NB4 (cell line): ENCODE results near the gene MIEF1.

ENCODE experiments used
- DNase-seq: peaks from one replicate; pipeline ENCODE4 v3.0.0; 2010; ENCODE audit warnings: low read depth
- H3K4me3 ChIP-seq: one replicate; pipeline ENCODE4 v1.5.1; 2011; ENCODE audit warnings: mild to moderate bottlenecking, low read depth, low read length, moderate library complexity
- MYC ChIP-seq: IDR thresholded peaks from 2 replicates; pipeline ENCODE4 v1.6.1; 2011; ENCODE audit warnings: low read depth, low read length
- POLR2A ChIP-seq: IDR thresholded peaks from 2 replicates; pipeline ENCODE4 v1.6.1; 2011; ENCODE audit warnings: mild to moderate bottlenecking; ENCODE audit not compliant: insufficient read length; ENCODE audit errors: extremely low read depth
- TF ChIP-seq, protein P1 (sequence below): IDR thresholded peaks from one replicate; pipeline ENCODE4 v1.5.1; 2012; ENCODE audit warnings: low read depth, low read length
- TF ChIP-seq, protein P2 (sequence below): IDR thresholded peaks from 2 replicates; pipeline ENCODE4 v1.6.1; 2011; ENCODE audit warnings: low read depth, low read length

MIEF1 gene

GRCh38 chr22:39486951-39487825 lies 14.9 kb upstream of the MIEF1 start:
- TF ChIP-seq, protein P1, sequence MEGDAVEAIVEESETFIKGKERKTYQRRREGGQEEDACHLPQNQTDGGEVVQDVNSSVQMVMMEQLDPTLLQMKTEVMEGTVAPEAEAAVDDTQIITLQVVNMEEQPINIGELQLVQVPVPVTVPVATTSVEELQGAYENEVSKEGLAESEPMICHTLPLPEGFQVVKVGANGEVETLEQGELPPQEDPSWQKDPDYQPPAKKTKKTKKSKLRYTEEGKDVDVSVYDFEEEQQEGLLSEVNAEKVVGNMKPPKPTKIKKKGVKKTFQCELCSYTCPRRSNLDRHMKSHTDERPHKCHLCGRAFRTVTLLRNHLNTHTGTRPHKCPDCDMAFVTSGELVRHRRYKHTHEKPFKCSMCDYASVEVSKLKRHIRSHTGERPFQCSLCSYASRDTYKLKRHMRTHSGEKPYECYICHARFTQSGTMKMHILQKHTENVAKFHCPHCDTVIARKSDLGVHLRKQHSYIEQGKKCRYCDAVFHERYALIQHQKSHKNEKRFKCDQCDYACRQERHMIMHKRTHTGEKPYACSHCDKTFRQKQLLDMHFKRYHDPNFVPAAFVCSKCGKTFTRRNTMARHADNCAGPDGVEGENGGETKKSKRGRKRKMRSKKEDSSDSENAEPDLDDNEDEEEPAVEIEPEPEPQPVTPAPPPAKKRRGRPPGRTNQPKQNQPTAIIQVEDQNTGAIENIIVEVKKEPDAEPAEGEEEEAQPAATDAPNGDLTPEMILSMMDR: no peak
- TF ChIP-seq POLR2A: no peak
- TF ChIP-seq, protein P2, sequence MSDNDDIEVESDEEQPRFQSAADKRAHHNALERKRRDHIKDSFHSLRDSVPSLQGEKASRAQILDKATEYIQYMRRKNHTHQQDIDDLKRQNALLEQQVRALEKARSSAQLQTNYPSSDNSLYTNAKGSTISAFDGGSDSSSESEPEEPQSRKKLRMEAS: no peak
- no peak for TF ChIP-seq MYC
- no peak for DNase-seq
- no peak overlapping the region for H3K4me3 ChIP-seq

DNA sequence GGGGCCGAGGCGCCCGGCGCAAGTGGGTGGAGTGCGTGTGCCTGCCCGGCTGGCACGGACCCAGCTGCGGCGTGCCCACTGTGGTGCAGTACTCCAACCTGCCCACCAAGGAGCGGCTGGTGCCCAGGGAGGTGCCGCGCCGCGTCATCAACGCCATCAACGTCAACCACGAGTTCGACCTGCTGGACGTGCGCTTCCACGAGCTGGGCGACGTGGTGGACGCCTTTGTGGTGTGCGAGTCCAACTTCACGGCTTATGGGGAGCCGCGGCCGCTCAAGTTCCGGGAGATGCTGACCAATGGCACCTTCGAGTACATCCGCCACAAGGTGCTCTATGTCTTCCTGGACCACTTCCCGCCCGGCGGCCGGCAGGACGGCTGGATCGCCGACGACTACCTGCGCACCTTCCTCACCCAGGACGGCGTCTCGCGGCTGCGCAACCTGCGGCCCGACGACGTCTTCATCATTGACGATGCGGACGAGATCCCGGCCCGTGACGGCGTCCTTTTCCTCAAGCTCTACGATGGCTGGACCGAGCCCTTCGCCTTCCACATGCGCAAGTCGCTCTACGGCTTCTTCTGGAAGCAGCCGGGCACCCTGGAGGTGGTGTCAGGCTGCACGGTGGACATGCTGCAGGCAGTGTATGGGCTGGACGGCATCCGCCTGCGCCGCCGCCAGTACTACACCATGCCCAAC lies 14.1 kb upstream of the MIEF1 start:
- DNase-seq: no peak
- TF ChIP-seq, protein P2: no peak
- TF ChIP-seq, protein P1: no peak
- TF ChIP-seq MYC (no peak), POLR2A (no peak)
- H3K4me3 ChIP-seq: no peak overlapping the region

GRCh38 chr22:39488563-39489083 lies 13.5 kb upstream of the MIEF1 start:
- no peak for DNase-seq
- TF ChIP-seq, protein P1: no peak
- TF ChIP-seq, protein P2: no peak
- TF ChIP-seq POLR2A (no peak), MYC (no peak)
- no peak overlapping the region for H3K4me3 ChIP-seq

- no peak overlapping the region for H3K4me3 ChIP-seq
- TF ChIP-seq MYC (no peak), POLR2A (no peak)
- TF ChIP-seq, protein P2: no peak
- TF ChIP-seq, protein P1: no peak
- no peak for DNase-seq
Measured at GRCh38 chr22:39489094-39490068, 12.7 kb upstream of the MIEF1 start.

DNA sequence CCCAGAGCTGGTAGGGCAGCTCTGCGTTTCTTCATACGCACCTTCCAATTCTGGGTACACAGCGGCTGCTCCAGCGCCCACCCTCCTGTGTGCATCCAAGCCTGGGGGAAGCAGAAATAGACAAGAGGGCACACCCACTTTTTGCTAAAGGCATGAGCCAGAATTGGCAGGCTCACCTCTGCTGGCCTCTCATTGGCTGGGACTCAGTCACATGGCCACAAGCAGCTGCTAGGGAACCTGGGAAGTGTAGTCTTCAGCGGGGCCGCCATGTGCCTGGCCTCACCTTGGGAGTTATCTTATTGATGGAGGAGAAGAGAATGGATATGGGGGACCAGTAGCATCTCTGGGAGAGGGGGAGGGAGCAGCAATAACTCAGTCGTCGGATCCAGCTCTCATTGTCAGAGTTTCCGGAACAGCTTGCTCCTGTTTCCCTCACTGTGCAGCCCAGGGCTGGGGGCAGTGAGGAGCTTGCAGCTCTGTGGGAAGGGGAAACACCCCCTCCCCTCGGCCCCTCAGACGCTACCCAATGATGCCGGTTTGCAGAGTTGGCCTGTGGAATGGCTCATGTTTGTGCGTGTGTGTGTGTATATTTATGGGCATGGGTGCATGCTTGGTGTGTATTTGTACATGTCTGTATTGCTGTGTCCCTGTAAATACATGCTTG lies 11.8 kb upstream of the MIEF1 start:
- no peak for TF ChIP-seq POLR2A
- TF ChIP-seq MYC: 0 out of 2 replicates have a peak, but pooled peaks have one; percentile 51
- TF ChIP-seq, protein P2: peak; percentile 95
- TF ChIP-seq, protein P1: no peak
- peak; percentile 77 for DNase-seq
- H3K4me3 ChIP-seq: no peak overlapping the region
